ENCODE measurements around the gene IL36RN.
A peak's percentile ranks its signal among the peaks of the same experiment; 100 is the strongest.

The IL36RN gene

DNA sequence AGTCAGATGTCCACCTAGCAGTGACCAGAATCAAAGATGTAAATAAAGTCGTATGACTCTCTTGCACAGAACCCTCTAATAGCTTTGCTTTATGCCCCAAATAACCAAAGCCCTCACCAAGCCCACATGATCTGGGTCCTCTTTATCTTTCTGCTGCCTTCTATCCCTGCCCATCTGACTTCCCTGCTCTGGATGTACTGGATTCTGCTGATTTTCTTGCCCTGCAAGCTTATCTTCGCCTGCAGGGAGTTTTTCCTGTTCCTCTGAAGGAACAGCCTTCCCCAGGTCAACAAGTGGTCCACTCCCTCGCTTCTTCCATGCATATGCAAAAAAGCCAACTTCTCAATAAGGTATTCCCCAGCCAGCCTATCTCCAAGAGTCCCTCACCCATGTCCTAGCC, 25.0 kb upstream of the IL36RN start:
- H3K4me3 Mint-ChIP-seq = no peak overlapping the region
- H3K9me3 Mint-ChIP-seq = no peaks in the 10 kb centered on the region
- no peaks in the 10 kb centered on the region for H3K27me3 Mint-ChIP-seq
- ATAC-seq = no peak
- no peak overlapping the region for H3K27ac Mint-ChIP-seq
- H3K4me1 Mint-ChIP-seq = no peaks in the 10 kb centered on the region
- DNase-seq = no peak

DNA sequence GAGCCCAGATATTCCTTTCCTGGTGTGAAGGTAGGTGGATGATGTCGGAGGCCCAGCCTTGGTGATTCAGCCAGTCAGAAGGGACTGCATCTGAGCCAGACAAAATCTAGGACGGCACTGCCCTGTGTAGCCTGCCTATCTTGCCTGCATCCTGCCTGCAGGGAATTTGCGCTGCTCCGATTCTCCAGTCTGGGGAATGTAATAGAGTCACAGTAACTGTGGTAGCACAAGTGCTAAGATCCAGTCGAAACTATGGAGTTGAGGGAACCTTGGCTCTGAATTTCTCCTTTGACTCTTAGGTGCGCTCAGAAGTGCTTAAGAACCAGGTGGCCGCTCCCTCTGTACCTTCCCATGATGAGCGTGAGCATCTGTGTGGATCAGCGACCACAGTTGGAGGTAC, 22.2 kb upstream of the IL36RN start:
- Mint-ChIP-seq H3K4me3 (no peak overlapping the region), H3K4me1 (no peaks in the 10 kb centered on the region), H3K27me3 (no peaks in the 10 kb centered on the region), H3K9me3 (no peaks in the 10 kb centered on the region), H3K27ac (no peak overlapping the region)
- no peak for DNase-seq
- ATAC-seq = no peak

DNA sequence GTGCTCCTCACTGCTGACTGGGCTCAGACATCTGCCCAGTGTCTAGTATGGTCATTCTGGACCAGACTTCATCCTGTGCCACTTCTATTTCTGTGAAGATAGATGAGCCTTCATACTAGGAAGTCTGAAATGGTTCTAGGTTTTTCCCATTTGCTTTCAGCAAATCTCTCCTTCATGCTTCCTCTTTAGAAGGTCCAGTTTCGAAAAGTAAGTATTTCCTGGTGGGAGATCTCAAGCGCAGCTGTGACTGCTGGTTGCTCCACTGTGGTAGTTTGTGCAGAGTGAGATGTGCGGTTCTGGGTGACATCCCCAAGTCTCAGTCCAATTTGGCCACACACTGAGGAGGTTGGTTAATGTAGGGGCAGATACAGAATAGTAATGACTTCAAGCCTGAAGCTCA, 20.7 kb upstream of the IL36RN start:
- ATAC-seq = no peak
- H3K9me3 Mint-ChIP-seq = no peaks in the 10 kb centered on the region
- DNase-seq = no peak

DNA sequence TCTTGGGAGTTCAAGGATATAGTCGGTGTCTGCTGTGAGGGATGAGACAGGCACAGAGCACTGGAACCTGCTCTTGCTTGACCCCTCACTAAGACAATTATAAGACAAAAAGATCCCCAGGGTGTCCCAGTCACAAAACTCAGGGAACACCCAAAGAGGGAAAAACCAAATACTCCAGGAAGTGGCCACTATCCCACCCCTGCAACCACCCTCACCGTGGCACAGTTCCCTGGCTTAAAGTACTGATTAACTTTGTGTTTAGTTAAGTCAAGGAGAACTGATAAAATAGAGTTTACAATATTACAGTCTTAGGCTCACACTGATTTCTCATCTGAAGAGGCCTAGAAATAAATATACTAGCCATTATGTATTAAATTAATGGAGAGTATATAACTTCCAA, 19.8 kb upstream of the IL36RN start:
- H3K4me3 Mint-ChIP-seq = no peak overlapping the region
- H3K4me1 Mint-ChIP-seq = no peaks in the 10 kb centered on the region
- DNase-seq = no peak
- no peak overlapping the region for H3K27ac Mint-ChIP-seq
- H3K27me3 Mint-ChIP-seq = no peaks in the 10 kb centered on the region
- H3K9me3 Mint-ChIP-seq = no peaks in the 10 kb centered on the region
- no peak for ATAC-seq

More for the DNA sequence above, 20.7 kb upstream of the IL36RN start:
- Mint-ChIP-seq H3K4me3 (no peak overlapping the region), H3K27me3 (no peaks in the 10 kb centered on the region), H3K27ac (peak overlapping the region in 1 of 2 donors; percentile 3), H3K4me1 (no peaks in the 10 kb centered on the region)

DNA sequence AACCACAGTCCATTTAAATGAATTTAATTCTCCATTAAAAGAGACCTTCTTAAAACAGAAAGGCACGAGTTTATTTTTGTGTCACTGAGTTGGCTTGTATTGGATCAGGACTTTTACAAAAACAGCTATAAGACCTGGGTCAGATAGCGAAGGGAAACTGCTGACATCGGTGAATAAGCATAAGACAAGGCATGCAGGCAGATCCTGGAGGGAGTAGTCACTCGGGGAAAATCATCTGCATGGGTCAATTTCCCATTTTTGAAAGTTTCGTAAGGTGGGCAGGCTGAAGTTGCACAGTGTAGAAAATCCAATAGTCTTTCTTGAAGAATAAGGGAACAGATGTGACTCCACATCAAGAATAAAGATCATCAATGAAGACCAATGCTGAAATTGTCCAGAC, 19.3 kb upstream of the IL36RN start:
- H3K4me1 Mint-ChIP-seq = no peaks in the 10 kb centered on the region
- H3K27ac Mint-ChIP-seq = no peak overlapping the region
- H3K27me3 Mint-ChIP-seq = no peaks in the 10 kb centered on the region
- no peaks in the 10 kb centered on the region for H3K9me3 Mint-ChIP-seq
- ATAC-seq = no peak
- no peak for DNase-seq
- no peak overlapping the region for H3K4me3 Mint-ChIP-seq

DNA sequence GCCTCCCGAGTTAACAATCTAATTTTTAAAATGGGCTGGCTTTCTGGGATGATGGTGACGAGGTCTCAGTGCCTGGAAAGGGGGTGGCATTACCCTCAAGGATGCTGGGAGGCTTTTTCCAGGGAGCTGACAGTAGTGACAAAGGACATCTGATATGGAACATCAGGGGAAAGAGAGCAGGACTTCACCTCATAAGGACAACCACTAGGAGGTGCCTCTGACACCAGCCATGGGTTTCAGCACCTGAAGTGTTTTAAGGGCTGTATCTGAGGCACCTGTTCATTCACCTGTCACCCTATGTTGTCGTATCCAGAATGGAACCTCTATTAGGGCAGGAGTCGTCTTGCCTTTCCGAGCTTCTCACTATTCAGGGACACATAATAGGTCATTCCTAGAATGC, 17.1 kb upstream of the IL36RN start:
- Mint-ChIP-seq H3K4me3 (no peak overlapping the region), H3K27me3 (no peaks in the 10 kb centered on the region), H3K9me3 (no peaks in the 10 kb centered on the region), H3K4me1 (no peaks in the 10 kb centered on the region), H3K27ac (no peak overlapping the region)
- DNase-seq (no peak), ATAC-seq (no peak)

DNA sequence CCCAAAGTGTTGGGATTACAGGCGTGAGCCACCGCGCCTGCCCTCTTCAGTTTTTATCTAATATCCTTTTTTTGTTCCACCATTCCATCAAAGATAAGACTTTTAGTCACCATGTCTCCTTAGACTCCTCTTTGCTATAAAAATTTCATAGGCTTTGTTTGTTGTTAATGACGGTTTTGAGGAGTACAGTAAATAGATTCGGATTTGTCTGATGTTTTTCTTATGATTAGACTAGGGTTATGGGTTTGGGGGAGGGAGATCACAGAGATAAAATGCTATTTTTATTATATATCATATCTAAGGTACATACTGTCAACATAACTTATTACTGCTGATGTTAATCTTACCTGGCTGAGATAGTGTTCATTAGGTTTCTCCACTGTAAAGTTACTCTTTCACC, 12.5 kb upstream of the IL36RN start:
- DNase-seq (no peak), ATAC-seq (no peak)
- Mint-ChIP-seq H3K27ac (no peak overlapping the region), H3K4me1 (no peaks in the 10 kb centered on the region), H3K9me3 (peaks cover 0 to 7% of the 10 kb centered on the region in 2 donors), H3K27me3 (no peaks in the 10 kb centered on the region), H3K4me3 (no peak overlapping the region)

DNA sequence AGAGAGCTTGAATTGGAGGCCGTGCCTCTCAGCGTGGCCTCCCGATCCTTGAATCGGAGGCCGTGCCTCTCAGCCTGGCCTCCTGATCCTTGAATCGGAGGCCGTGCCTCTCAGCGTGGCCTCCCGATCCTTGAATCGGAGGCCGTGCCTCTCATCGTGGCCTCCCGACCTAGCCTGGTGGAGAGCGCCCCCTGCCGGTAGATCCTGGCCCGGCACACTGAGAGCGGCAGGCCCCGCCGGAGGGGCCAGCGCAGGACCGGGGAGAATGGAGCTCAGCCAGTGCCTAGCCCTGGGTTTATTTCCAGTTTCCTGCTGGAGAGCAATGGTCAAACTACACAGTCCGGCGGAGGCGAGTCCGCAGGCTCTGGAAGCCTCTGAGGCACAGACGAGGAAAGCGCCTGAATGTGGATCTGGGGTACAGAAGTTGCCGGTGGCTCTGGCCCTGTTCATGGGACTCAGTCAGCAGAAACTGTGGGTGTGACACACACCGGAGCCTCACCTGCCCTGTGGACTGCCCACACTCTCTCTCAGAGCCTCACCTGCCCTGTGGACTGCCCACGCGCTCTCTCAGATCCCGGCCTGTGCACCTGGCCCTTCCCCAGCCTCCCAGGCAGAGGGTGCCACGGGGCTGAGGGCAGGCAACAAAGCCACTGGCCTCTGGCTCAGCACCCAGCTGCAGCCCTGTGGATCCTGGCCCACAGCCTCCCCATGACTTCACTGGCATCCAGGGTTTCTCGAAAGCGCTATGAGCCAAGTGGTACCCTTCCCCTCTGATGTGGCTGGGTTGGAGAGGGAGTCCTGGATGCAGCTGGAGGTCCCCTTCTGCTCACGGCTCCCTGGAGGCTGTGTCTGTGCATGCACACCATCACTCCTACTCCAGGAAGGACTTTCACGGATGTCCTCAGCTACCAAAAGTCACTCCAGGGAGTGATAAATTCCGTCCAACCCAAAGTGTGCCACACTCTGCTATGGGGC, 7.8 kb upstream of the IL36RN start:
- Mint-ChIP-seq H3K27me3 (no peaks in the 10 kb centered on the region), H3K4me1 (no peaks in the 10 kb centered on the region), H3K27ac (no peak overlapping the region), H3K9me3 (peaks cover 20 to 34% of the 10 kb centered on the region in 2 donors), H3K4me3 (no peak overlapping the region)
- ATAC-seq (no peak), DNase-seq (no peak)

DNA sequence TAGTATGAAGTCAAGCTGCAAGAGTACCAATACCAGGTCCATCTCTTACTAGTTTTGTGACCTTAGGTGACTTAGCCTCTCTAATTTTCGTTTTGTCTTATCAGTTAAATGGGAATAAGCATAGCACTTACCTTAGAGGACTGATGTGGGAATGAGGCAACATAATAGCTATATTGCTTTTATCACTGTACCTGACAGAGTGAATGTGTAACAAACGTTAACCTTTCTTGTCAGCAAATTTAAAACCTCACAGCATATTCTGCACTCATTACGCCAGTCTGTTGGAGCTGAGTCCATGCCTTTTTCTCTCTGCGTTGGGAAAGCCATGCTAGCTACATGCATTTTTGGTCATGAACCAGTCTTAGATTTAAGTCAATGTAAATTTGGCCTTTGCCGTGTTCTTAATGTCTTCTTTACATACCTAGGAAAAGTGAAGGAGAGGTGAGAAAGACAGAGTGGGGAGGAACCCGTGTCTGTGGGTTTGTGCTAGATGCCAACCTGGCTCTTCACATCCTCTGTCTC, 6.5 kb upstream of the IL36RN start, which contains the start of gene IL36B:
TSS of gene IL36B (minus strand) at position 472 of the 522 bp plus-strand sequence.
- DNase-seq (no peak), ATAC-seq (no peak)
- Mint-ChIP-seq H3K27me3 (no peaks in the 10 kb centered on the region), H3K4me1 (no peaks in the 10 kb centered on the region), H3K9me3 (peaks cover 20 to 36% of the 10 kb centered on the region in 2 donors), H3K4me3 (no peak within 1 kb of the TSS), H3K27ac (no peak within 1 kb of the TSS)

DNA sequence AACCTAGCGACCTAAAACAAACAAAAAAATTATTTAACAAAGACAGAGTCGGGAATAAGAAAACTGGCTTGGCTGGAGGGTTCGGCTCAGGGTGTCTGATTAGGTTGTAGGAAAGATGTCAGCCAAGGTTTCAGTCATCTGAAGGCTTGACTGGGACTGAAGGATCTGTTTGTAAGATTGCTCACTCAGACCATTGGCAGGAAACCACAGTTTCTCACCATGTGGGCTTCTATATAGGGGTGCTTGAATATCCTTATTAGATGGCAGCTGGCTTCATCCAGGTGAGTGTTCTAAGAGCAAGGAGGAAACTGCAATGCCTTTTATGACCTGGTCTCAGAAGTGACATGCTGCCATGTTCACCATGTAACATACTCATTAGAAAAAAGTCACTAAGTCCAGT, 5.3 kb upstream of the IL36RN start:
- DNase-seq (no peak), ATAC-seq (peak; percentile 52)
- Mint-ChIP-seq H3K4me1 (no peaks in the 10 kb centered on the region), H3K9me3 (peaks cover 20 to 36% of the 10 kb centered on the region in 2 donors), H3K27ac (peak overlapping the region in 1 of 2 donors; percentile 79), H3K27me3 (no peaks in the 10 kb centered on the region), H3K4me3 (no peak overlapping the region)

DNA sequence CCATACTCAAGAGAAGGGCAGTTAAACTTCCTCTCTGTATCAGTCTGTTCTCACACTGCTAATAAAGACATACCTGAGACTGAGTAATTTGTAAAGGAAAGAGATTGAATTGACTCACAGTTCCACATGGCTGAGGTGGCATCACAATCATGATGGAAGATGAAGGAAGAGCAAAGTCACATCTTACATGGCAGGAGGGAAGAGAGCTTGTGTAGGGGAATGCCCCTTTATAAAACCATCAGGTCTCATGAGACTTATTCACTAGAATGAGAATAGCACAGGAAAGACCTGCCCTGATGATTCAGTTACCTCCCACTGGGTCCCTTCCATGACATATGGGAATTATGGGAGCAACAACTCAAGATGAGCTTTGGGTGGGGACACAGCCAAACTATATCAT, 4.9 kb upstream of the IL36RN start:
- ATAC-seq (no peak), DNase-seq (no peak)
- Mint-ChIP-seq H3K9me3 (peaks cover 20 to 36% of the 10 kb centered on the region in 2 donors), H3K27me3 (no peaks in the 10 kb centered on the region), H3K27ac (peak overlapping the region in 1 of 2 donors; percentile 79), H3K4me1 (no peaks in the 10 kb centered on the region), H3K4me3 (no peak overlapping the region)

DNA sequence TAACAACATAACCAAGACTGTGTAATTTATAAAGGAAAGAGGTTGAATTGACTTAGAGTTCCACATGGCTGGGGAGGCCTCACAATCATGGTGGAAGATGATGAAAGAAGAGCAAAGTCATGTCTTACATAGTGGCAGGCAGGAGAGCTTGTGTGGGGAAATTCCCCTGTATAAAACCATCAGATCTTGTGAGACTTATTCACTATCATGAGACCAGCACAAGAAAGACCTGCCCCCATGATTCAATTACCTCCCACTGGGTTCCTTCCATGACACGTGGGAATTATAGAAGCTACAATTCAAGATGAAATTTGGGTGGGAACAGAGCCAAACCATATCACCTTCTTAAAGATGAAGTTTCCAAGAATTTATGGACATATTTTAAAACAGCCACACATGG, 2.5 kb upstream of the IL36RN start:
- H3K27me3 Mint-ChIP-seq = no peaks in the 10 kb centered on the region
- H3K9me3 Mint-ChIP-seq = peaks cover 20 to 29% of the 10 kb centered on the region in 2 donors
- no peaks in the 10 kb centered on the region for H3K4me1 Mint-ChIP-seq
- no peak for DNase-seq
- no peak overlapping the region for H3K4me3 Mint-ChIP-seq
- peak; percentile 35 for ATAC-seq
- peak overlapping the region in 1 of 2 donors; percentile 59 for H3K27ac Mint-ChIP-seq

DNA sequence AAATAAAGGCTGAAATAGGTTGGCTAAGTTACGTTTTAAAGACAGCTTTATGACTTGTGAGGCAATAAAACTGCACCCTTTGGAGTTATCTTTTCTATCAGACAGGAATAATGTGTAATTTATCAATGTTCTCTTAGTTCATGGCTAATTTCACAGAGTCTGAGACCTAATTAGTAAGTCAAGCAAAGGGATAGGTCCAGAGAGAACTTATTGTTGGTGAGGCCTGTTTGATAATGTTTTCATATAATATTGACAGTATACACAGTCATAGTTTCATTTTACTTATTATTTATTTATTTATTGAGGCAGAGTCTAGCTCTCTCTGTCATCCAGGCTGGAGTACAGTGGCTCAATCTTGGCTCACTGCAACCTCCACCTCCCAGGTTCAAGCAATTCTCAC, 1.9 kb upstream of the IL36RN start:
- Mint-ChIP-seq H3K27me3 (no peaks in the 10 kb centered on the region), H3K9me3 (peaks cover 20 to 29% of the 10 kb centered on the region in 2 donors), H3K4me3 (no peak overlapping the region), H3K27ac (no peak overlapping the region), H3K4me1 (no peaks in the 10 kb centered on the region)
- ATAC-seq = no peak
- no peak for DNase-seq

DNA sequence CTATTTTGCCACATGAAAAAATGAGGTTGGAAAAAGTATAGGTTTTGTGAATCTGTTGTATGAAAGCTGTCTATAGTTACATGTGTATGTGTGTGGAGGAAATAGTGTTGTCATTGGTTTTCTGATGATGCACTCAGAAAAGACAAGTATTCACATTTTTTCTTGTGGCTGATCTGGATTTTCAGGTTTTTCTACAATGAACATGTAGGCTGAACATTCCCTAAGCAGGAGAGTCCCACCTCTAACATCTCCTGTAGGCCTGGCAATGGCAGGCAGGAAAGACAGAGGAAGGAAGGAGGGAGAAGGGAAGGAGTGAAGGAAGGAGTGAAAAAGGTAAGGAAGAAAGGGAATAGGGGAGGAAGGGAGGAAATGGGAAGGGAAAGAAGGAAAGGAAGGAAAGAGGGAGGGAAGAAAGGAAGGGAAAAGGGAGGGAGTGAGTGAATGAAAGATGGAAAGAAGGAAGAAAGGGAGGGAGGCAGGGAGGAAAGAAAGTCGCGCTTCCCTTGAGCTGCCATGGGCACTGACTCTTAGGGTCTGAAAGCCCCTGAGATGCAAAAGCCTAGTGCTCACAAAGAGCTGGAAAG, 495 bp upstream of the IL36RN start:
- Mint-ChIP-seq H3K9me3 (peaks cover 20 to 29% of the 10 kb centered on the region in 2 donors), H3K27me3 (no peaks in the 10 kb centered on the region), H3K4me1 (no peaks in the 10 kb centered on the region), H3K27ac (peak overlapping the region in 1 of 2 donors; percentile 55), H3K4me3 (no peak overlapping the region)
- ATAC-seq (no peak), DNase-seq (no peak)

DNA sequence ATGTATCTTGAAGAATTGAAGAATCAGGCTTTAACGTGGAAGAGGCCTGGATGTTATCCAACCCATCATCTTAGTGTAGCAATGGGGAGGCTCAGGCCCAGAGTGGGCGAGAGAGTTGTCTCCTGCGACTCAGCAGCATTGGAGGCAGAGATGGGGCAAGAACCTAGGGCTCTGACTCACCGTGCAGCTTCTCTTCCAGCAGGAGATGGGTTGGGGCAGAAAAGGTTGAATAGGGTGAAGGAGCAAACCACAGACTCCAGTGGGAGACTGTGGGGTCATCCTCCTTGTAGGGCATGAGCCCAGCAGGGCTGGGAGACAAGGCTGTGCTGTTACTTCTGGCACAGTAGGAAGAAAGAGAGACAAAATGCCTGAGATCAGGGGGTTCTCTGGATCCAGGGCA, 1.4 kb downstream of the IL36RN start:
- H3K9me3 Mint-ChIP-seq = peaks cover 6 to 11% of the 10 kb centered on the region in 2 donors
- no peak for ATAC-seq

DNA sequence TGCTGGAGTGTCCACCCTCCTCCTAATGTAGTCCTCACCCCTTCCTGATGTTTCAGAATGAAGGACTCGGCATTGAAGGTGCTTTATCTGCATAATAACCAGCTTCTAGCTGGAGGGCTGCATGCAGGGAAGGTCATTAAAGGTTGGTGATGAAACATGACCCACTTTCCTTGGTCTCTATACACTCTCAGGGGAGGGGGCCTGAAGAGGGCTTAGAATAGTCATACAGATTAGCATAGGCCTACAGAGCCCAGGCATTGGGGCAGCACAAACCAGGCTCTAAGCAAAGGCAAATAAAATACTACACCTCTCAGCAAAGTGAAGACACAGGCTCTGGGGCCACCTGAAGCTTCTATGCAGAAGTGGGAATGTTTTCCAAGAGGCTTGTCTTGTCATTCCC, 1.8 kb downstream of the IL36RN start:
- DNase-seq (no peak), ATAC-seq (no peak)
- H3K27ac Mint-ChIP-seq = no peak overlapping the region
- H3K9me3 Mint-ChIP-seq = peaks cover 2 to 7% of the 10 kb centered on the region in 2 donors
- no peak overlapping the region for H3K4me3 Mint-ChIP-seq
- H3K27me3 Mint-ChIP-seq = no peaks in the 10 kb centered on the region
- H3K4me1 Mint-ChIP-seq = no peaks in the 10 kb centered on the region

More for the DNA sequence above, 1.4 kb downstream of the IL36RN start:
- Mint-ChIP-seq H3K27me3 (no peaks in the 10 kb centered on the region), H3K27ac (no peak overlapping the region), H3K4me1 (no peaks in the 10 kb centered on the region), H3K4me3 (no peak overlapping the region)
- no peak for DNase-seq

Measured in stimulated activated naive CD8-positive, alpha-beta T cell treated with anti-CD3 and anti-CD28 coated beads, Interleukin-15, amount 100 ng/mL, for 72 hours (primary cell).